GM12878 (cell line): ENCODE measurements around the gene SLC25A43. TPM values are rescaled to one million over a fixed set of nuclear protein-coding genes. Genes with fewer than 3 reads are reported as not detected.

Experiments
- ATAC-seq: fragments of 200-7000 bp; cut with Tn5 transposase; 3 replicates; pipeline ENCODE4 v1.9.1; 2020; ENCODE audit warnings: mild to moderate bottlenecking, moderate library complexity
- BruUV-seq: library from RNA; stranded (reverse); fragments of 400-500 nt; replicated peaks from 2 replicates; lab custom pipeline; 2021; lab: Mats Ljungman, UMichigan
- CTCF ChIA-PET: fragments of 300-600 bp; sonication (Branson Sonifier 250); formaldehyde crosslinking; extraction: SDS; loops from one replicate; lab custom pipeline; 2021; ENCODE audit warnings: inconsistent platforms; lab: Yijun Ruan, JAX
- POLR2A ChIA-PET: fragments of 350-600 bp; formaldehyde crosslinking; extraction: SDS; loops from one replicate; lab custom pipeline; 2021; ENCODE audit warnings: inconsistent platforms; lab: Charles Lee
- RAD21 ChIA-PET: fragments of 300-600 bp; sonication (Branson Sonifier 250); formaldehyde crosslinking; loops from one replicate; lab custom pipeline; 2023; ENCODE audit warnings: antibody characterized with exemption; ENCODE audit not compliant: unreplicated experiment; lab: Charles Lee
- SMC1A ChIA-PET: fragments of 300-600 bp; sonication (Branson Sonifier 250); formaldehyde crosslinking; loops from one replicate; lab custom pipeline; 2023; ENCODE audit not compliant: unreplicated experiment, uncharacterized antibody; lab: Charles Lee
- DNase-seq: peaks from one replicate; pipeline ENCODE4 v3.0.0-alpha.2; 2011; ENCODE audit warnings: low read depth, low spot score
- FAIRE-seq: peaks from 3 replicates; lab custom pipeline; 2011; peaks lifted over from hg19 to GRCh38; lab: Jason Lieb, UNC
- H2AFZ ChIP-seq: 2 replicates; pipeline ENCODE4 v1.6.0; 2011; ENCODE audit warnings: low read depth, low read length, control low read depth; ENCODE audit not compliant: control insufficient read depth
- H3K27ac ChIP-seq: 2 replicates; pipeline ENCODE4 v1.5.1; 2011; ENCODE audit warnings: control low read depth; ENCODE audit not compliant: control insufficient read depth, insufficient read depth
- H3K27me3 ChIP-seq, 2 experiments: replicated peaks in 1 of 2; 2 replicates each; pipeline versions ENCODE4 v1.6.0 to v1.6.1; 2011; ENCODE audit warnings: low read length in 1 of 2; ENCODE audit not compliant: control insufficient read depth in 2 of 2, insufficient read depth in 2 of 2
- H3K36me3 ChIP-seq, 2 experiments: 2 replicates each; pipeline ENCODE4 v1.5.1; 2011; ENCODE audit warnings: low read length in 1 of 2; ENCODE audit not compliant: control insufficient read depth in 2 of 2, insufficient read depth in 2 of 2
- H3K4me1 ChIP-seq: 2 replicates; pipeline ENCODE4 v1.6.1; 2011; ENCODE audit warnings: mild to moderate bottlenecking, low read length, moderate library complexity, mixed read lengths; ENCODE audit not compliant: control insufficient read depth, insufficient read depth
- H3K4me2 ChIP-seq: 2 replicates; pipeline ENCODE4 v1.6.0; 2011; ENCODE audit warnings: control low read depth; ENCODE audit not compliant: control insufficient read depth, insufficient read depth
- H3K4me3 ChIP-seq: fragments of 200-600 bp; sonication (generic); 2 replicates; pipeline ENCODE4 v1.5.1; 2016
- H3K79me2 ChIP-seq: 2 replicates; pipeline ENCODE4 v1.6.0; 2011; ENCODE audit warnings: low read length; ENCODE audit not compliant: control insufficient read depth, insufficient read depth
- H3K9ac ChIP-seq: 2 replicates; pipeline ENCODE4 v1.8.0; 2011; ENCODE audit warnings: low read length, control low read depth, mixed read lengths; ENCODE audit not compliant: control insufficient read depth, insufficient read depth
- H3K9me3 ChIP-seq: replicated peaks from 3 replicates; pipeline ENCODE4 v1.5.1; 2011; ENCODE audit warnings: mild to moderate bottlenecking, low read length; ENCODE audit not compliant: control insufficient read depth, insufficient read depth
- H4K20me1 ChIP-seq: 2 replicates; pipeline ENCODE4 v1.6.0; 2011; ENCODE audit not compliant: control insufficient read depth, insufficient read depth
- ATF2 ChIP-seq: IDR thresholded peaks from 2 replicates; pipeline ENCODE4 v1.6.1; 2012; ENCODE audit warnings: low read length, inconsistent platforms
- BACH1 ChIP-seq: fragments of 450-650 bp; IDR thresholded peaks from 2 replicates; pipeline ENCODE4 v1.6.1; 2017; ENCODE audit warnings: mild to moderate bottlenecking, borderline replicate concordance
- CEBPZ ChIP-seq: fragments of 150-350 bp; IDR thresholded peaks from 2 replicates; pipeline ENCODE4 v1.6.1; 2016; ENCODE audit warnings: low read depth, low read length
- CHD1 ChIP-seq: IDR thresholded peaks from 2 replicates; pipeline ENCODE4 v1.6.1; 2012; ENCODE audit warnings: low read depth, low read length, improper control_type of control experiment
- CUX1 ChIP-seq: IDR thresholded peaks from 2 replicates; pipeline ENCODE4 v1.6.1; 2012; ENCODE audit warnings: improper control_type of control experiment, low read depth, low read length; ENCODE audit not compliant: insufficient replicate concordance
- HCFC1 ChIP-seq: fragments of 150-350 bp; IDR thresholded peaks from 2 replicates; pipeline ENCODE4 v1.6.1; 2014; ENCODE audit warnings: low read length
- MYB ChIP-seq: fragments of 150-350 bp; IDR thresholded peaks from 2 replicates; pipeline ENCODE4 v1.6.1; 2014; ENCODE audit warnings: mild to moderate bottlenecking, low read depth, low read length, borderline replicate concordance
- NKRF ChIP-seq: fragments of 450-650 bp; conservative IDR thresholded peaks from 2 replicates; pipeline ENCODE4 v1.6.1; 2017; ENCODE audit warnings: mild to moderate bottlenecking, moderate library complexity
- POU2F2 ChIP-seq: IDR thresholded peaks from 3 replicates; pipeline ENCODE4 v1.6.1; 2011; ENCODE audit warnings: low read depth, mild to moderate bottlenecking, low read length, borderline replicate concordance
- SIN3A ChIP-seq: IDR thresholded peaks from 2 replicates; pipeline ENCODE4 v1.6.1; 2012; ENCODE audit warnings: low read depth, low read length, improper control_type of control experiment
- TCF7 ChIP-seq: IDR thresholded peaks from 2 replicates; pipeline ENCODE4 v1.6.1; 2014; ENCODE audit warnings: antibody characterized with exemption, borderline replicate concordance
- WGBS: methylation state at CpG from one replicate; pipeline ENCODE4 v1.1.6; 2016; ENCODE audit warnings: low lambda C conversion rate; ENCODE audit not compliant: insufficient replicate concordance, insufficient coverage; ENCODE audit errors: missing lambda C conversion rate; 5-methylcytosine and 5-hydroxymethylcytosine counted together
- in situ Hi-C: fragments of 300-500 bp; cut with MboI; formaldehyde crosslinking; loops from 9 replicates; pipeline ENCODE4 v1.14.3; 2018; ENCODE audit warnings: mixed read lengths
- intact Hi-C: fragments of 100-400 bp; cut with micrococcal nuclease; formaldehyde crosslinking; loops from one replicate; pipeline ENCODE4 v1.14.2; 2022; ENCODE audit not compliant: unreplicated experiment
- polyA plus RNA-seq, 11 experiments: library from polyadenylated mRNA; depleted of rRNA in 4 of 11; unstranded in 6 of 11; stranded (reverse) in 5 of 11; fragments of >200 nt; fragmentation: Nextera tagmentation in 4 of 11; fragmentation: Illumina TruSeq in 1 of 11; extraction: Ambion mirVana in 4 of 11; extraction: Trizol in 1 of 11; gene quantifications; 1 replicate in 1 of 11; 2 replicates in 10 of 11; pipeline versions ENCODE4 v1.2.1 to v1.2.3, GENCODE V29; 2011 to 2016; ENCODE audit warnings: inconsistent platforms in 2 of 11, missing spikeins in 2 of 11, low read depth in 1 of 11
- total RNA-seq, 4 experiments: library from RNA; depleted of rRNA in 3 of 4; stranded (reverse); fragments of >200 nt in 3 of 4; fragmentation: Illumina TruSeq in 1 of 4; extraction: Trizol in 1 of 4; gene quantifications; 2 replicates each; pipeline versions ENCODE4 v1.2.1 to v1.2.3, GENCODE V29; 2013 to 2021

Gene SLC25A43
- total and polyA plus RNA-seq, 10 of the 15 experiments (the other 5 are each of a cell fraction or from before 2014, with no cell fraction given): 2.5 to 13.5 (median 6.8) TPM

- TF ChIP-seq SIN3A: no peak
Observed at GRCh38 chrX:119423631-119424030, 24.5 kb downstream of the SLC25A43 start (continued).

- in situ Hi-C loops: no loop called here
- CTCF ChIA-PET: no interaction called here
- Histone ChIP-seq H3K4me1 (peaks cover 13% of the 10 kb centered on the region), H3K36me3 (no peaks in the 10 kb centered on the region; a peak in 1 of 4 replicates), H4K20me1 (no peaks in the 10 kb centered on the region; the same call in 1 of the 2 replicates), H3K27ac (no peak overlapping the region), H3K4me3 (no peak overlapping the region), H3K79me2 (no peaks in the 10 kb centered on the region), H3K9me3 (no peaks in the 10 kb centered on the region), H3K27me3 (no peaks in the 10 kb centered on the region; a peak in 1 of 4 replicates), H2AFZ (no peak overlapping the region), H3K9ac (no peak overlapping the region), H3K4me2 (no peak overlapping the region)
- BruUV-seq: no TSS peak
- WGBS: 39% methylated on average over 6 of the region's 6 CpGs
- no peak for DNase-seq
- FAIRE-seq: no peak
- RAD21 ChIA-PET: no interaction called here
- SMC1A ChIA-PET: no interaction called here
- ATAC-seq: no peak
- intact Hi-C loops: no loop called here
- POLR2A ChIA-PET: no interaction called here
- TF ChIP-seq POU2F2 (no peak), TCF7 (no peak), CHD1 (no peak), NKRF (no peak), HCFC1 (no peak), CUX1 (no peak), CEBPZ (no peak), BACH1 (no peak), ATF2 (no peak), MYB (no peak)
Observed at GRCh38 chrX:119424999-119425398, 25.9 kb downstream of the SLC25A43 start.
